ENCODE results near the gene SKP2.
"Not testable (repeated sequence)": the region's sequence is repeated elsewhere in the genome, so short reads cannot be mapped to it uniquely, and the experiment has no call there.

DNA sequence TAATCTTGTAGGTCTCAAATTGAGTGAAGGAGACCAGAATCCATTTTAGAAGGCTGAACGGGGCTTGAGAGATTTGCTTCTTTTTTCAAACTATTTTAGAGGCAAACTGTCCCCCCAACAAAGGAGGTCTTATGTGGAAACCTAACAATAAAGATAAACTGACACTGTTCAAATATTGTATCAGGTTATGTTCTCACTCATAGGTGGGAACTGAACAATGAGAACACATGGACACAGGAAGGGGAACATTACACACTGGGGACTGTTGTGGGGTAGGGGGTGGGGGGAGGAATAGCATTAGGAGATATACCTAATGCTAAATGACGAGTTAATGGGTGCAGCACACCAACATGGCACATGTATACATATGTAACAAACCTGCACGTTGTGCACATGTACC, 46.9 kb downstream of the SKP2 start:
- not testable (repeated sequence) for TF ChIP-seq POLR2A (IDR thresholded peaks at IDR 0.05; ENCODE audit: low read length); GATA1 (IDR thresholded peaks at IDR 0.05; ENCODE audit: low read depth, low read length)

Measured in erythroblast (primary cell).